B cell (primary cell): ENCODE data around the gene CREB5. TPM values are rescaled to one million over a fixed set of nuclear protein-coding genes. Genes with fewer than 3 reads are reported as not detected.

Source experiments
- ATAC-seq: fragments of 200-7000 bp; cut with Tn5 transposase; one replicate; pipeline ENCODE4 v1.10.0; 2021; ENCODE audit warnings: low read depth, mild to moderate bottlenecking, moderate number of reproducible peaks, moderate library complexity
- CTCF ChIA-PET: fragments of 350-600 bp; sonication (Branson Sonifier 250); formaldehyde crosslinking; loops from one replicate; lab custom pipeline; 2021; ENCODE audit warnings: antibody characterized with exemption, inconsistent platforms; lab: Charles Lee
- POLR2A ChIA-PET: fragments of 350-600 bp; sonication (Branson Sonifier 250); formaldehyde crosslinking; loops from one replicate; lab custom pipeline; 2021; ENCODE audit warnings: antibody characterized with exemption; lab: Charles Lee
- DNase-seq: peaks from one replicate; pipeline ENCODE4 v3.0.0; 2013
- H2AFZ ChIP-seq: 2 replicates; pipeline ENCODE4 v1.6.1; 2012; ENCODE audit warnings: mild to moderate bottlenecking, low read depth, low read length; ENCODE audit not compliant: insufficient read depth, poor library complexity, severe bottlenecking
- H3K27ac ChIP-seq, 2 donors: 1 replicate in 1 of 2; 2 replicates in 1 of 2; pipeline ENCODE4 v1.5.1; 2012 to 2013; ENCODE audit warnings: low read length in 2 of 2, mild to moderate bottlenecking in 2 of 2, moderate library complexity in 1 of 2
- H3K27me3 ChIP-seq, 4 experiments: fragments of 200-600 bp in 1 of 4; sonication (generic) in 1 of 4; replicated peaks in 1 of 4; 1 replicate in 2 of 4; 2 replicates in 2 of 4; pipeline versions ENCODE4 v1.6.1 to v1.7.0; 2013 to 2016; ENCODE audit warnings: low read length in 3 of 4, mild to moderate bottlenecking in 2 of 4, mixed read lengths in 1 of 4, moderate library complexity in 1 of 4; ENCODE audit not compliant: insufficient read depth in 4 of 4, control insufficient read depth in 3 of 4; ENCODE audit errors: control extremely low read depth in 1 of 4
- H3K36me3 ChIP-seq, 2 experiments: replicated peaks in 1 of 2; 1 replicate in 1 of 2; 2 replicates in 1 of 2; pipeline versions ENCODE4 v1.6.1 to v1.7.1; 2013; ENCODE audit warnings: low read length in 1 of 2; ENCODE audit not compliant: insufficient read depth in 2 of 2, control insufficient read depth in 1 of 2; ENCODE audit errors: control extremely low read depth in 1 of 2, extremely low read depth in 1 of 2
- H3K4me1 ChIP-seq, 2 donors: fragments of 200-600 bp in 1 of 2; sonication (generic) in 1 of 2; 1 replicate in 1 of 2; 2 replicates in 1 of 2; pipeline versions ENCODE4 v1.5.1 to v1.6.1; 2013 to 2017; ENCODE audit warnings: low read length in 2 of 2; ENCODE audit not compliant: control insufficient read depth in 2 of 2, insufficient read depth in 2 of 2
- H3K4me2 ChIP-seq: replicated peaks from 2 replicates; pipeline ENCODE3; 2012; ENCODE audit warnings: mild to moderate bottlenecking, low read depth, low read length; ENCODE audit not compliant: poor library complexity, severe bottlenecking
- H3K4me3 ChIP-seq, 5 experiments: fragments of 200-600 bp in 1 of 5; sonication (generic) in 1 of 5; 1 replicate in 3 of 5; 2 replicates in 2 of 5; pipeline versions ENCODE4 v1.5.1 to v1.7.0; 2011 to 2016; ENCODE audit warnings: low read length in 4 of 5, mild to moderate bottlenecking in 4 of 5, low read depth in 2 of 5, control low read depth in 1 of 5, moderate library complexity in 1 of 5; ENCODE audit not compliant: insufficient read depth in 1 of 5; ENCODE audit errors: control extremely low read depth in 1 of 5, extremely low read depth in 1 of 5
- H3K79me2 ChIP-seq: fragments of 200-600 bp; sonication (generic); one replicate; pipeline ENCODE4 v1.6.0; 2016; ENCODE audit warnings: low read length; ENCODE audit not compliant: control insufficient read depth, insufficient read depth
- H3K9ac ChIP-seq: fragments of 200-600 bp; sonication (generic); 2 replicates; pipeline ENCODE4 v1.6.1; 2017; ENCODE audit warnings: mild to moderate bottlenecking, low read length, moderate library complexity
- H3K9me3 ChIP-seq, 3 donors: one replicate each; pipeline versions ENCODE4 v1.6.1 to v1.7.1; 2013; ENCODE audit warnings: low read length in 2 of 3; ENCODE audit not compliant: control insufficient read depth in 2 of 3, insufficient read depth in 1 of 3; ENCODE audit errors: control extremely low read depth in 1 of 3
- H4K20me1 ChIP-seq: 2 replicates; pipeline ENCODE4 v1.6.0; 2012; ENCODE audit warnings: mild to moderate bottlenecking, low read length; ENCODE audit not compliant: insufficient read depth, control insufficient read depth, poor library complexity, severe bottlenecking
- H3K27ac Mint-ChIP-seq: one replicate; pipeline ENCODE4 v1.8.0; 2021; ENCODE audit warnings: mixed read lengths
- H3K27me3 Mint-ChIP-seq: one replicate; pipeline ENCODE4 v1.8.0; 2021; ENCODE audit warnings: mixed read lengths
- H3K4me1 Mint-ChIP-seq: one replicate; pipeline ENCODE4 v1.8.0; 2021; ENCODE audit warnings: mixed read lengths
- H3K4me3 Mint-ChIP-seq: one replicate; pipeline ENCODE4 v1.8.0; 2021; ENCODE audit warnings: mixed read lengths
- H3K9me3 Mint-ChIP-seq: one replicate; pipeline ENCODE4 v1.8.0; 2022; ENCODE audit warnings: mixed read lengths; ENCODE audit not compliant: insufficient read depth
- CTCF ChIP-seq: fragments of 200-600 bp; IDR thresholded peaks from one replicate; pipeline ENCODE4 v1.8.0; 2022; ENCODE audit warnings: antibody characterized with exemption, mild to moderate bottlenecking
- EZH2 ChIP-seq: IDR thresholded peaks from 2 replicates; pipeline ENCODE4 v1.6.1; 2012; ENCODE audit warnings: borderline replicate concordance, low read depth, mild to moderate bottlenecking, moderate library complexity, low read length; ENCODE audit not compliant: insufficient read depth, poor library complexity, severe bottlenecking
- WGBS: methylation state at CpG from one replicate; pipeline ENCODE4 v1.1.5; 2013; ENCODE audit warnings: missing lambda C conversion rate; ENCODE audit not compliant: insufficient coverage; 5-methylcytosine and 5-hydroxymethylcytosine counted together
- intact Hi-C: fragments of 100-400 bp; cut with micrococcal nuclease; formaldehyde crosslinking; loops from one replicate; pipeline ENCODE4 v1.10.0; 2022
- polyA plus RNA-seq: library from polyadenylated mRNA; depleted of rRNA; stranded (reverse); fragments of >200 nt; gene quantifications from 2 replicates; pipeline ENCODE4 v1.2.3, GENCODE V29; 2012
- total RNA-seq, 2 donors: library from RNA; stranded (reverse); fragments of 120-200 nt in 1 of 2; gene quantifications; 1 replicate in 1 of 2; 2 replicates in 1 of 2; pipeline versions ENCODE4 v1.2.3 to v1.2.4, GENCODE V29; 2013 to 2022

CREB5 gene
- total and polyA plus RNA-seq, 2 donors (not counting 1 experiment from before 2014, with no cell fraction given) = 0.05 to 0.95 TPM

GRCh38 chr7:28587211-28587610, 174.9 kb downstream of the CREB5 start:
- Mint-ChIP-seq H3K4me1 (peaks cover 2% of the 10 kb centered on the region), H3K27ac (no peak overlapping the region), H3K27me3 (peaks cover 14% of the 10 kb centered on the region), H3K4me3 (no peak overlapping the region), H3K9me3 (no peaks in the 10 kb centered on the region)
- ChIA-PET CTCF (no interaction called here), POLR2A (no interaction called here)
- H3K79me2 ChIP-seq = no peaks in the 10 kb centered on the region
- DNase-seq = no peak
- H3K27ac ChIP-seq = no peak overlapping the region
- WGBS = 100% methylated on average over 1 of the region's 3 CpGs
- no peaks in the 10 kb centered on the region for H4K20me1 ChIP-seq
- no peak for TF ChIP-seq EZH2
- H3K36me3 ChIP-seq = no peaks in the 10 kb centered on the region
- no peaks in the 10 kb centered on the region for H3K4me1 ChIP-seq
- no peak overlapping the region for H3K4me2 ChIP-seq
- H2AFZ ChIP-seq = no peak overlapping the region
- intact Hi-C loops = no loop called here
- H3K4me3 ChIP-seq = no peak overlapping the region
- no peaks in the 10 kb centered on the region for H3K27me3 ChIP-seq
- H3K9me3 ChIP-seq = no peaks in the 10 kb centered on the region
- no peak overlapping the region for H3K9ac ChIP-seq
- no peak for ATAC-seq

- no peak overlapping the region for H3K4me2 ChIP-seq
- H4K20me1 ChIP-seq = no peaks in the 10 kb centered on the region
- H2AFZ ChIP-seq = no peak overlapping the region
- Mint-ChIP-seq H3K4me3 (no peak overlapping the region), H3K9me3 (no peaks in the 10 kb centered on the region), H3K27me3 (peaks cover 9% of the 10 kb centered on the region), H3K4me1 (peaks cover 2% of the 10 kb centered on the region), H3K27ac (no peak overlapping the region)
- H3K4me1 ChIP-seq = no peaks in the 10 kb centered on the region
- H3K9me3 ChIP-seq = no peaks in the 10 kb centered on the region
- POLR2A ChIA-PET = no interaction called here
- no peaks in the 10 kb centered on the region for H3K36me3 ChIP-seq
- no peak overlapping the region for H3K9ac ChIP-seq
- no peak for TF ChIP-seq CTCF
- no peak for TF ChIP-seq EZH2
- intact Hi-C loops = no loop called here
- CTCF ChIA-PET = no interaction called here
- H3K27ac ChIP-seq = no peak overlapping the region
- 100% methylated on average over 2 of the region's 5 CpGs for WGBS
- no peaks in the 10 kb centered on the region for H3K27me3 ChIP-seq
- no peak overlapping the region for H3K4me3 ChIP-seq
- ATAC-seq (no peak), DNase-seq (no peak)
- no peaks in the 10 kb centered on the region for H3K79me2 ChIP-seq
Observed at GRCh38 chr7:28588602-28589001, 176.3 kb downstream of the CREB5 start.
